ENCODE results near the gene ORMDL3. TPM values are rescaled to one million over a fixed set of nuclear protein-coding genes. Genes with fewer than 3 reads are reported as not detected.
A peak's percentile ranks its signal among the peaks of the same experiment; 100 is the strongest.
"Not testable (repeated sequence)": the region's sequence is repeated elsewhere in the genome, so short reads cannot be mapped to it uniquely, and the experiment has no call there.

The ORMDL3 gene
- total RNA-seq, 1 donor from 2014 or later: 66.1 TPM

- no peaks in the 10 kb centered on the region for H3K27me3 Mint-ChIP-seq (ENCODE audit: low read depth)
- H3K9me3 Mint-ChIP-seq: no peaks in the 10 kb centered on the region
- H3K36me3 Mint-ChIP-seq (ENCODE audit: low read depth): peaks cover 83% of the 10 kb centered on the region
- H3K27ac Mint-ChIP-seq: peak overlapping the region; percentile 18
- intact Hi-C loops (cut with micrococcal nuclease): no loop called here
- DNase-seq (ENCODE audit: low spot score): no peak
- H3K4me1 Mint-ChIP-seq (ENCODE audit: low read depth): peaks cover 28% of the 10 kb centered on the region
- no peak overlapping the region for H3K4me3 Mint-ChIP-seq (ENCODE audit: low read depth)
Measured at GRCh38 chr17:39915559-39915958, 11.8 kb downstream of the ORMDL3 start.

GRCh38 chr17:39913989-39914388 lies 13.4 kb downstream of the ORMDL3 start:
- Mint-ChIP-seq H3K36me3 (ENCODE audit: low read depth) (peaks cover 82% of the 10 kb centered on the region), H3K4me3 (ENCODE audit: low read depth) (no peak overlapping the region), H3K9me3 (no peaks in the 10 kb centered on the region), H3K27me3 (ENCODE audit: low read depth) (no peaks in the 10 kb centered on the region), H3K4me1 (ENCODE audit: low read depth) (peaks cover 16% of the 10 kb centered on the region), H3K27ac (no peak overlapping the region)
- intact Hi-C loops (cut with micrococcal nuclease): no loop called here
- DNase-seq (ENCODE audit: low spot score): no peak

- H3K36me3 Mint-ChIP-seq (ENCODE audit: low read depth): peaks cover 77% of the 10 kb centered on the region
- intact Hi-C loops (cut with micrococcal nuclease): no loop called here
Measured at GRCh38 chr17:39908789-39909352, 18.5 kb downstream of the ORMDL3 start.

GRCh38 chr17:39904990-39905288 lies 22.5 kb downstream of the ORMDL3 start:
- no peak for DNase-seq (ENCODE audit: low spot score)
- no peaks in the 10 kb centered on the region for H3K9me3 Mint-ChIP-seq
- intact Hi-C loops (cut with micrococcal nuclease): no loop called here

More at GRCh38 chr17:39908789-39909352, 18.5 kb downstream of the ORMDL3 start:
- H3K27ac Mint-ChIP-seq: no peak overlapping the region
- no peaks in the 10 kb centered on the region for H3K9me3 Mint-ChIP-seq
- H3K27me3 Mint-ChIP-seq (ENCODE audit: low read depth): no peaks in the 10 kb centered on the region
- peaks cover 18% of the 10 kb centered on the region for H3K4me1 Mint-ChIP-seq (ENCODE audit: low read depth)
- no peak for DNase-seq (ENCODE audit: low spot score)
- H3K4me3 Mint-ChIP-seq (ENCODE audit: low read depth): no peak overlapping the region

GRCh38 chr17:39903158-39903884 lies 24.1 kb downstream of the ORMDL3 start:
- Mint-ChIP-seq H3K27me3 (ENCODE audit: low read depth) (no peaks in the 10 kb centered on the region), H3K4me1 (ENCODE audit: low read depth) (peaks cover 27% of the 10 kb centered on the region), H3K4me3 (ENCODE audit: low read depth) (peak overlapping the region; percentile 37), H3K36me3 (ENCODE audit: low read depth) (peaks cover 56% of the 10 kb centered on the region), H3K27ac (peak overlapping the region; percentile 60), H3K9me3 (no peaks in the 10 kb centered on the region)
- no peak for DNase-seq (ENCODE audit: low spot score)
- intact Hi-C loops (cut with micrococcal nuclease): no loop called here

More at GRCh38 chr17:39904990-39905288, 22.5 kb downstream of the ORMDL3 start:
- Mint-ChIP-seq H3K4me3 (ENCODE audit: low read depth) (no peak overlapping the region), H3K4me1 (ENCODE audit: low read depth) (peaks cover 27% of the 10 kb centered on the region), H3K36me3 (ENCODE audit: low read depth) (peaks cover 59% of the 10 kb centered on the region), H3K27ac (no peak overlapping the region), H3K27me3 (ENCODE audit: low read depth) (no peaks in the 10 kb centered on the region)

GRCh38 chr17:39902027-39902426 lies 25.4 kb downstream of the ORMDL3 start:
- intact Hi-C loops (cut with micrococcal nuclease); H3K4me3 Mint-ChIP-seq (ENCODE audit: low read depth); H3K27ac Mint-ChIP-seq; H3K27me3 Mint-ChIP-seq (ENCODE audit: low read depth); H3K9me3 Mint-ChIP-seq; DNase-seq (ENCODE audit: low spot score): not testable (repeated sequence)
- H3K36me3 Mint-ChIP-seq (ENCODE audit: low read depth): peaks cover 49% of the 10 kb centered on the region
- H3K4me1 Mint-ChIP-seq (ENCODE audit: low read depth): peaks cover 27% of the 10 kb centered on the region

- Mint-ChIP-seq H3K36me3 (ENCODE audit: low read depth) (peaks cover 25% of the 10 kb centered on the region), H3K4me3 (ENCODE audit: low read depth) (no peak overlapping the region), H3K27me3 (ENCODE audit: low read depth) (no peaks in the 10 kb centered on the region), H3K27ac (no peak overlapping the region), H3K4me1 (ENCODE audit: low read depth) (peaks cover 22% of the 10 kb centered on the region), H3K9me3 (no peaks in the 10 kb centered on the region)
- intact Hi-C loops (cut with micrococcal nuclease): no loop called here
- no peak for DNase-seq (ENCODE audit: low spot score)
Measured at GRCh38 chr17:39899215-39899614, 28.2 kb downstream of the ORMDL3 start.

GRCh38 chr17:39898088-39898487 lies 29.3 kb downstream of the ORMDL3 start:
- Mint-ChIP-seq H3K27me3 (ENCODE audit: low read depth) (no peaks in the 10 kb centered on the region), H3K27ac (no peak overlapping the region)
- intact Hi-C loops (cut with micrococcal nuclease): no loop called here

GRCh38 chr17:39894681-39895376 lies 32.6 kb downstream of the ORMDL3 start:
- H3K4me1 Mint-ChIP-seq (ENCODE audit: low read depth): peaks cover 13% of the 10 kb centered on the region
- intact Hi-C loops (cut with micrococcal nuclease): no loop called here
- no peak overlapping the region for H3K4me3 Mint-ChIP-seq (ENCODE audit: low read depth)
- H3K27ac Mint-ChIP-seq: peak overlapping the region; percentile 68
- peaks cover 3% of the 10 kb centered on the region for H3K27me3 Mint-ChIP-seq (ENCODE audit: low read depth)
- no peak for DNase-seq (ENCODE audit: low spot score)
- H3K9me3 Mint-ChIP-seq: no peaks in the 10 kb centered on the region
- peaks cover 9% of the 10 kb centered on the region for H3K36me3 Mint-ChIP-seq (ENCODE audit: low read depth)

More at GRCh38 chr17:39898088-39898487, 29.3 kb downstream of the ORMDL3 start:
- no peak for DNase-seq (ENCODE audit: low spot score)
- Mint-ChIP-seq H3K36me3 (ENCODE audit: low read depth) (peaks cover 19% of the 10 kb centered on the region), H3K9me3 (no peaks in the 10 kb centered on the region), H3K4me1 (ENCODE audit: low read depth) (peaks cover 15% of the 10 kb centered on the region), H3K4me3 (ENCODE audit: low read depth) (no peak overlapping the region)

- DNase-seq (ENCODE audit: low spot score): no peak
- Mint-ChIP-seq H3K36me3 (ENCODE audit: low read depth) (no peaks in the 10 kb centered on the region), H3K4me3 (ENCODE audit: low read depth) (no peak overlapping the region), H3K4me1 (ENCODE audit: low read depth) (no peaks in the 10 kb centered on the region), H3K9me3 (no peaks in the 10 kb centered on the region), H3K27ac (no peak overlapping the region), H3K27me3 (ENCODE audit: low read depth) (peaks cover 12% of the 10 kb centered on the region)
- intact Hi-C loops (cut with micrococcal nuclease): no loop called here
Measured at GRCh38 chr17:39889200-39889599, 38.2 kb downstream of the ORMDL3 start.

GRCh38 chr17:39887078-39887477 lies 40.3 kb downstream of the ORMDL3 start:
- H3K36me3 Mint-ChIP-seq (ENCODE audit: low read depth): no peaks in the 10 kb centered on the region
- H3K9me3 Mint-ChIP-seq: no peaks in the 10 kb centered on the region
- H3K27ac Mint-ChIP-seq: no peak overlapping the region
- DNase-seq (ENCODE audit: low spot score): no peak
- H3K27me3 Mint-ChIP-seq (ENCODE audit: low read depth): peaks cover 12% of the 10 kb centered on the region
- intact Hi-C loops (cut with micrococcal nuclease): no loop called here
- H3K4me3 Mint-ChIP-seq (ENCODE audit: low read depth): no peak overlapping the region
- no peaks in the 10 kb centered on the region for H3K4me1 Mint-ChIP-seq (ENCODE audit: low read depth)

- peaks cover 13% of the 10 kb centered on the region for H3K27me3 Mint-ChIP-seq (ENCODE audit: low read depth)
- H3K27ac Mint-ChIP-seq; H3K4me1 Mint-ChIP-seq (ENCODE audit: low read depth); DNase-seq (ENCODE audit: low spot score); H3K9me3 Mint-ChIP-seq; H3K4me3 Mint-ChIP-seq (ENCODE audit: low read depth); intact Hi-C loops (cut with micrococcal nuclease); H3K36me3 Mint-ChIP-seq (ENCODE audit: low read depth): not testable (repeated sequence)
Measured at GRCh38 chr17:39886102-39886501, 41.3 kb downstream of the ORMDL3 start.

- Mint-ChIP-seq H3K27me3 (ENCODE audit: low read depth) (peaks cover 17% of the 10 kb centered on the region), H3K4me1 (ENCODE audit: low read depth) (peaks cover 3% of the 10 kb centered on the region), H3K36me3 (ENCODE audit: low read depth) (no peaks in the 10 kb centered on the region), H3K27ac (no peak overlapping the region), H3K9me3 (no peaks in the 10 kb centered on the region), H3K4me3 (ENCODE audit: low read depth) (no peak overlapping the region)
- intact Hi-C loops (cut with micrococcal nuclease): no loop called here
- no peak for DNase-seq (ENCODE audit: low spot score)
Measured at GRCh38 chr17:39872751-39873150, 54.6 kb downstream of the ORMDL3 start.
